SH-SY5Y (cell line): ENCODE results near the gene C1orf115.

Source experiments
- GATA2 ChIP-seq: IDR thresholded peaks from 2 replicates; pipeline ENCODE4 v1.6.1; 2011; ENCODE audit warnings: mild to moderate bottlenecking, low read depth, low read length
- GATA3 ChIP-seq: IDR thresholded peaks from 2 replicates; pipeline ENCODE4 v1.6.1; 2011; ENCODE audit warnings: low read depth, mild to moderate bottlenecking, low read length, moderate library complexity

DNA sequence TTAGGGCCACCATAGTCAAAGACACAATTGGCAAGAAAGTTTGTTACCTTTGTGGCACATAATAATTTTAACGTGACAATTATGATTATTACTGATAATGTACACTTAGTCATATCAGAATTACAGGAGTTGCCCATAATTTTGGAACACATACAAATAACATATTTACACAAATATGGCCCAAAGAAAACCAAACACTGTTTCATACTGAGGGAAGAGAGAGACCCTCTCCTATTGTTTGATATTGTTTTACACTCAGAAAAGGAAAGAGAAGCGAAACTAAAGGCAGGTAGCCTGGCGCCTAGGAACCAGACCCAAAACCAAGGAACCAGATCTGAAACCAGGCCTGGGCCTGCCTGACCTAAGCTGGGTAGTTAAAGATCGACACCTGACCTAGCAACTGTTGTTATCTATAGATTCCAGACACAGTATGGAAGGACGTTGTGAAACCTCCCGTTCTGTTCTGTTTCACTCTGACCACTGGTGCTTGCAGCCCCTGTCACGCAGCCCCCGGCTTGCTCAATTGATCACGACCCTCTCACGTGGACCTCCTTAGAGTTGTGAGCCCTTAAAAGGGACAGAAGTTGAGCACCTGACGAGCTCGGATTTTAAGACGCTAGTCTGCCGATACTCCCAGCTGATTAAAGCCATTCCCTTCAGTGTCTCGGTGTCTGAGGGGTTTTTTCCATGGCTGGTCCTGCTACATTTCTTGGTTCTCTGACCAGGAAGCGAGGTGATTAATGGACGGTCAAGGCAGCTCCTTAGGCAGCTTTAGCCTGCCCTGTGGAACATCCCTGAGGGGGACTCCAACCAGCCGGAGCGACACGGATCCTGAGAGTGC, 27.9 kb downstream of the C1orf115 start:
- no peak for TF ChIP-seq GATA2
- TF ChIP-seq GATA3, result no peak
